ENCODE measurements around the gene SLCO2B1.
"Not testable (repeated sequence)": the region's sequence is repeated elsewhere in the genome, so short reads cannot be mapped to it uniquely, and the experiment has no call there.

Gene SLCO2B1

GRCh38 chr11:75150879-75151278, at the start of gene SLCO2B1:
Gene SLCO2B1, plus strand, starts transcription at chr11:75151107. Its CDS starts 275 bp downstream, at chr11:75151382.
- H3K4me1 Mint-ChIP-seq (ENCODE audit: low read depth) = peaks cover 27% of the 10 kb centered on the region
- peaks cover 25% of the 10 kb centered on the region for H3K27me3 Mint-ChIP-seq (ENCODE audit: low read depth)
- H3K4me3 Mint-ChIP-seq = no peak within 1 kb of the TSS
- no peaks in the 10 kb centered on the region for H3K36me3 Mint-ChIP-seq (ENCODE audit: low read depth)
- peak within 1 kb of the TSS; percentile 4 for H3K27ac Mint-ChIP-seq
- no peaks in the 10 kb centered on the region for H3K9me3 Mint-ChIP-seq

GRCh38 chr11:75101424-75102128, 49.3 kb upstream of the SLCO2B1 start:
- Mint-ChIP-seq H3K9me3 (peaks cover 7% of the 10 kb centered on the region), H3K4me3 (no peak overlapping the region), H3K36me3 (ENCODE audit: low read depth) (no peaks in the 10 kb centered on the region), H3K4me1 (ENCODE audit: low read depth) (peaks cover 12% of the 10 kb centered on the region), H3K27me3 (ENCODE audit: low read depth) (peaks cover 21% of the 10 kb centered on the region), H3K27ac (no peak overlapping the region)

GRCh38 chr11:75103380-75104026, 47.4 kb upstream of the SLCO2B1 start:
- peaks cover 12% of the 10 kb centered on the region for H3K4me1 Mint-ChIP-seq (ENCODE audit: low read depth)
- no peak overlapping the region for H3K4me3 Mint-ChIP-seq
- H3K9me3 Mint-ChIP-seq = peaks cover 7% of the 10 kb centered on the region
- peaks cover 19% of the 10 kb centered on the region for H3K27me3 Mint-ChIP-seq (ENCODE audit: low read depth)
- H3K27ac Mint-ChIP-seq = no peak overlapping the region
- H3K36me3 Mint-ChIP-seq (ENCODE audit: low read depth) = no peaks in the 10 kb centered on the region

GRCh38 chr11:75105462-75105925, 45.4 kb upstream of the SLCO2B1 start:
- no peak overlapping the region for H3K4me3 Mint-ChIP-seq
- no peak overlapping the region for H3K27ac Mint-ChIP-seq

GRCh38 chr11:75105967-75106681, 44.8 kb upstream of the SLCO2B1 start:
- H3K27ac Mint-ChIP-seq; H3K36me3 Mint-ChIP-seq (ENCODE audit: low read depth); H3K4me3 Mint-ChIP-seq; H3K4me1 Mint-ChIP-seq (ENCODE audit: low read depth); H3K9me3 Mint-ChIP-seq: not testable (repeated sequence)
- peaks cover 23% of the 10 kb centered on the region for H3K27me3 Mint-ChIP-seq (ENCODE audit: low read depth)

More at GRCh38 chr11:75105462-75105925, 45.4 kb upstream of the SLCO2B1 start:
- Mint-ChIP-seq H3K4me1 (ENCODE audit: low read depth) (peaks cover 11% of the 10 kb centered on the region), H3K27me3 (ENCODE audit: low read depth) (peaks cover 23% of the 10 kb centered on the region), H3K9me3 (peaks cover 7% of the 10 kb centered on the region), H3K36me3 (ENCODE audit: low read depth) (no peaks in the 10 kb centered on the region)

- no peak overlapping the region for H3K27ac Mint-ChIP-seq
- peaks cover 7% of the 10 kb centered on the region for H3K9me3 Mint-ChIP-seq
- peaks cover 8% of the 10 kb centered on the region for H3K4me1 Mint-ChIP-seq (ENCODE audit: low read depth)
- H3K36me3 Mint-ChIP-seq (ENCODE audit: low read depth) = no peaks in the 10 kb centered on the region
- peaks cover 20% of the 10 kb centered on the region for H3K27me3 Mint-ChIP-seq (ENCODE audit: low read depth)
- H3K4me3 Mint-ChIP-seq = no peak overlapping the region
Observed at GRCh38 chr11:75107187-75107586, 43.7 kb upstream of the SLCO2B1 start.

GRCh38 chr11:75112200-75112599, 38.7 kb upstream of the SLCO2B1 start:
- no peaks in the 10 kb centered on the region for H3K4me1 Mint-ChIP-seq (ENCODE audit: low read depth)
- peaks cover 4% of the 10 kb centered on the region for H3K9me3 Mint-ChIP-seq
- H3K4me3 Mint-ChIP-seq = no peak overlapping the region
- no peaks in the 10 kb centered on the region for H3K36me3 Mint-ChIP-seq (ENCODE audit: low read depth)
- no peak overlapping the region for H3K27ac Mint-ChIP-seq
- H3K27me3 Mint-ChIP-seq (ENCODE audit: low read depth) = peaks cover 16% of the 10 kb centered on the region

- Mint-ChIP-seq H3K4me1 (ENCODE audit: low read depth) (no peaks in the 10 kb centered on the region), H3K27ac (no peak overlapping the region), H3K9me3 (peaks cover 4% of the 10 kb centered on the region), H3K36me3 (ENCODE audit: low read depth) (no peaks in the 10 kb centered on the region), H3K27me3 (ENCODE audit: low read depth) (peaks cover 16% of the 10 kb centered on the region), H3K4me3 (no peak overlapping the region)
Observed at GRCh38 chr11:75113030-75113429, 37.9 kb upstream of the SLCO2B1 start.

GRCh38 chr11:75114465-75114864, 36.4 kb upstream of the SLCO2B1 start:
- Mint-ChIP-seq H3K4me3 (no peak overlapping the region), H3K27ac (no peak overlapping the region), H3K9me3 (peaks cover 4% of the 10 kb centered on the region), H3K27me3 (ENCODE audit: low read depth) (peaks cover 11% of the 10 kb centered on the region), H3K36me3 (ENCODE audit: low read depth) (no peaks in the 10 kb centered on the region), H3K4me1 (ENCODE audit: low read depth) (no peaks in the 10 kb centered on the region)

- H3K9me3 Mint-ChIP-seq = peaks cover 4% of the 10 kb centered on the region
- H3K27ac Mint-ChIP-seq = no peak overlapping the region
- no peaks in the 10 kb centered on the region for H3K27me3 Mint-ChIP-seq (ENCODE audit: low read depth)
- no peaks in the 10 kb centered on the region for H3K4me1 Mint-ChIP-seq (ENCODE audit: low read depth)
- no peak overlapping the region for H3K4me3 Mint-ChIP-seq
- H3K36me3 Mint-ChIP-seq (ENCODE audit: low read depth) = no peaks in the 10 kb centered on the region
Observed at GRCh38 chr11:75118577-75118976, 32.3 kb upstream of the SLCO2B1 start.

- H3K27me3 Mint-ChIP-seq (ENCODE audit: low read depth) = peaks cover 13% of the 10 kb centered on the region
- H3K4me1 Mint-ChIP-seq (ENCODE audit: low read depth) = no peaks in the 10 kb centered on the region
- no peaks in the 10 kb centered on the region for H3K9me3 Mint-ChIP-seq
- H3K36me3 Mint-ChIP-seq (ENCODE audit: low read depth) = no peaks in the 10 kb centered on the region
- no peak overlapping the region for H3K4me3 Mint-ChIP-seq
- no peak overlapping the region for H3K27ac Mint-ChIP-seq
Observed at GRCh38 chr11:75126564-75126963, 24.3 kb upstream of the SLCO2B1 start.

GRCh38 chr11:75132080-75132479, 18.8 kb upstream of the SLCO2B1 start:
- no peaks in the 10 kb centered on the region for H3K4me1 Mint-ChIP-seq (ENCODE audit: low read depth)
- no peaks in the 10 kb centered on the region for H3K36me3 Mint-ChIP-seq (ENCODE audit: low read depth)
- no peak overlapping the region for H3K27ac Mint-ChIP-seq
- H3K9me3 Mint-ChIP-seq = no peaks in the 10 kb centered on the region
- H3K4me3 Mint-ChIP-seq = no peak overlapping the region
- peaks cover 33% of the 10 kb centered on the region for H3K27me3 Mint-ChIP-seq (ENCODE audit: low read depth)

GRCh38 chr11:75133976-75134375, 16.9 kb upstream of the SLCO2B1 start:
- no peak overlapping the region for H3K27ac Mint-ChIP-seq
- H3K9me3 Mint-ChIP-seq = no peaks in the 10 kb centered on the region
- H3K4me1 Mint-ChIP-seq (ENCODE audit: low read depth) = no peaks in the 10 kb centered on the region
- H3K27me3 Mint-ChIP-seq (ENCODE audit: low read depth) = peaks cover 37% of the 10 kb centered on the region
- no peaks in the 10 kb centered on the region for H3K36me3 Mint-ChIP-seq (ENCODE audit: low read depth)
- no peak overlapping the region for H3K4me3 Mint-ChIP-seq

- no peak overlapping the region for H3K27ac Mint-ChIP-seq
- no peak overlapping the region for H3K4me3 Mint-ChIP-seq
- no peaks in the 10 kb centered on the region for H3K36me3 Mint-ChIP-seq (ENCODE audit: low read depth)
- no peaks in the 10 kb centered on the region for H3K9me3 Mint-ChIP-seq
- peaks cover 42% of the 10 kb centered on the region for H3K27me3 Mint-ChIP-seq (ENCODE audit: low read depth)
- no peaks in the 10 kb centered on the region for H3K4me1 Mint-ChIP-seq (ENCODE audit: low read depth)
Observed at GRCh38 chr11:75135021-75135650, 15.8 kb upstream of the SLCO2B1 start.

All from T-helper 1 cell treated with Interleukin-12 subunit alpha and Interleukin-12 subunit beta and Interleukin-4 antibody, amounts not matched to agents 30 μg/mL and 1 μg/mL, for 36 hours (primary cell).